HL-60/S4 treated with retinoic acid at 250 ng/mL for 4 days and 3 days (cell line): ENCODE measurements around the gene NAT14.

Source experiments
- in situ Hi-C: fragments of 300-500 bp; cut with MboI; formaldehyde crosslinking; loops from 2 replicates; pipeline ENCODE4 v1.7.0; 2022; ENCODE audit warnings: low sequenced_read_pairs

NAT14 gene

DNA sequence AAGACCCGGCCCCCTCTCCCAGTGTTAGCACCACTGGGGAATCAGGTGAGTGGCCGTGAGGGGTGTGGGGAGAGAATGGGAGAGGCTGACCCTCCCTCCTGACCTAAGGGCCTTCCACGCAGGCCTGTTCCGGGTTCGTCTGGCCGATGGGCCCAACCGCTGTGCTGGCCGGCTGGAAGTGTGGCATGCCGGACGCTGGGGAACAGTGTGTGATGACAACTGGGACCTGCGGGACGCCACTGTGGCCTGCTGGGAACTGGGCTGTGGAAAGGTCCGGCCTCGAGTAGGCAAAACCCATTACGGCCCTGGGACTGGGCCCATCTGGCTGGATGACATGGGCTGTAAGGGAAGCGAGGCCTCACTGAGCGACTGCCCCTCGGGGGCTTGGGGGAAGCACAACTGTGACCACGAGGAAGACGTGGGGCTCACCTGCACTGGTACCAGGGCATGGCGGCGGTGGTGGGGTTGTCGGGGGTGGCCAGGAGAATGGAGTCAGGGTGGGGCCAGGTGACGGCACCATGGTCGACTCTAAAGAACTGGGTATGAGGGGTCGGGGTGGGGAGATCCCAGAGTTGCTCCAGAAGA is 15.5 kb downstream of the NAT14 start:
- in situ Hi-C loops: no loop called here

DNA sequence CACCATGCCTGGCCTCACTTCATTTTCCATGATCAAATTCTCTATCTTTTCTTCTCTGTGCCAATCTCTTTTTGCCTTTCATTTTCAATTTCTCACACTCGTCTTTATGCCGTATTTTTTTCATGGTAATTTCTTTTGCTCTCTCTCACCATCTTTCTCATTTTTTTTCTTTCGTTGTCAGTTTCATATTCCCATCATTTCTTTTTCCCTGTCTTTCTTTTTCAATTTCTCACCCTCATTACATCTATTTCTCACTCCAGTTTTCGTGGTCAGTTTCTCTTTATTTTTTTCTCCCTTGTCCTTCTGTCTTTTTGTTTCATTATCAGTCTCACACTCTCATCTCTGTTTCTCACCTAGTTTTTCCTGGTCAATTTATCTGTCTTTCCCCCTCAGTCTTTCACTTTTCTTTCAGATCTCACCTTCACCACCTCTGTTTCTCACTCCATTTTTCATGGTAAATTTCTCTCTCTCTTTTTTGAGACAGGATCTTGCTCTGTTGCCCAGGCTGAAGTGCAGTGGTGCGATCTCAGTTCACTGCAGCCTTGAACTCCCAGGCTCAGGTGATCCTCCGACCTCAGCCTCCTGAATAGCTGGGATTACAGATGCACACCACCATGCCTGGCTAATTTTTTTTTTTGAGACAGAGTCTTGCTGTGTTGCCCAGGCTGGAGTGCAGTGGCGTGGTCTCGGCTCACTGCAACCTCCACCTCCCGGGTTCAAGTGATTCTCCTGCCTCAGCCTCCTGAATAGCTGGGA is 17.4 kb downstream of the NAT14 start:
- in situ Hi-C loops: no loop called here

GRCh38 chr19:55503157-55503501 is 18.1 kb downstream of the NAT14 start:
- in situ Hi-C loops: no loop called here

GRCh38 chr19:55503502-55504251 is 18.7 kb downstream of the NAT14 start:
- in situ Hi-C loops: no loop called here

DNA sequence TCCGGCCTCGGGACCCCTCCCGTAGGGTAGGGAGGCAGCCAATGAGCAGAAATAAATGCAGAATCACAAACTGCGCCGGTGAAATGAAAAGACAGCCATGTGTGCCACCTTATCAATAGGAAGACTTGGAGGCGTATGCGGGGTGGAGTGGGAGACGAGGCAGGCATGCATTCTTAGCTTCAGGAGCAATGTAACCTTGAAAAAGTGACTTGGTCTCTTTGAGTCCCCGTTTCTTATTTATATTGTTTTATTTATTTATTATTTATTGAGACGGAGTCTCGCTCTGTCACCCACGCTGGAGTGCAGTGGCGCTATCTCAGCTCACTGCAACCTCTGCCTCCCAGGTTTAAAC is 19.2 kb downstream of the NAT14 start:
- in situ Hi-C loops: no loop called here

DNA sequence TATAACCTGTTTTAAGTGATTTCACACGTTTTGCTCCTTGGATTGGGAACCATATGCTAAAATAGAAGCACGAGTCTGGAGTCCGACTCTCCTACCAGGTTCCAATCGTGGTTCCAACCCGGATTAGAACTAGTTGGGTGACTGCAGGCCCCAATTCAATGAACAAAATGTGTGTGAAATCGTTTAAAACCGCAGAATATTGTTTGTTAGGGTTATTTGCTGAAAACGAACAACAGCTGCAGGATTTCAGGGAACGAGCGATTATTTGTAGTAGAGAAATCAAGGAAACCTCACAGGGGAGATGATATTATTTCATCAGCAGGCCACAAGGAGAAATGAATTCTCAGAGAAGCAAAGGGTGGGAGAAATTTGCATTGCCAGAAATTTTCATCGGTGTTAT is 20.0 kb downstream of the NAT14 start:
- in situ Hi-C loops: no loop called here

GRCh38 chr19:55508120-55508519 is 23.1 kb downstream of the NAT14 start:
- in situ Hi-C loops: no loop called here

GRCh38 chr19:55516878-55517620 is 32.1 kb downstream of the NAT14 start:
- in situ Hi-C loops: loop anchor here (10.0 kb wide), 1 partner anchor 108 kb away; the partner anchor contains the start of gene ZNF784

DNA sequence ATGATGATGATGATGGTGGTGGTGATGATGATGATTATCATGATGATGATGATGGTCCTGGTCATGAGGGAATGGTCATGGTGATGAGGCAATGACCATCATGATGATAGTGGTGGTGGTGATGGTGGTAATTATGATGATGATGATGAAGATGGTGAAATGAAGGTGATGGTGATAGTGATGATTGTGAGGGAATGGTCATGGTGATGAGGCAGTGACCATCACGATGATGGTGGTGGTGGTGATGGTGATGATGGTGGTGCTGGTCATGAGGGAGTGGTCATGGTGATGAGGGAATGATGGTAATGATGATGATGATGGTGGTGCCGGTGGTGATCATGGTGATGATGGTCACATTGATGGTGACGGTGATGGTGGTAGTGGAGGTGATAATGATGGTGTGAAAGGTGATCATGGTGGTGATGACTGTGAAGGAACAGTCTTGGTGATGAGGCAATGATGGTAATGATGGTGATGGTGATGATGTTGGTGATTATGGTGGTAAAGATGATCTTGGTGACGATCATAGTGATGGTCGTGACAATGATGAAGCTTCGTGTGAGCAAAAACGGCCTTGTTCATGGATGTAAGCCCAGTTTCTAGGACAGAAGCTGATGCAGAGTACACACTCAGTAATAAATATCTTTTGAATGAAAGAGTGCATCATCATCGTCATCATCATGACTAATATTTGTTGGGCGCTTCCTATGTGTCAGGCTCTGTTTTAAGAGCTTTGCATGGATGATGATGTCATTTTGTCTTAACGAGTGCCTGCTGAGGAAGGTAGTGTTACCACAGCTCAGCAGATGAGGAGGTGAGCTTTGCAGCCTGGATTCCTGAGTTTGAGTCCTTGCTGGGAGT is 34.7 kb downstream of the NAT14 start:
- in situ Hi-C loops: loop anchor here (10.0 kb wide), 1 partner anchor 105 kb away; the partner anchor contains the start of gene ZNF784

DNA sequence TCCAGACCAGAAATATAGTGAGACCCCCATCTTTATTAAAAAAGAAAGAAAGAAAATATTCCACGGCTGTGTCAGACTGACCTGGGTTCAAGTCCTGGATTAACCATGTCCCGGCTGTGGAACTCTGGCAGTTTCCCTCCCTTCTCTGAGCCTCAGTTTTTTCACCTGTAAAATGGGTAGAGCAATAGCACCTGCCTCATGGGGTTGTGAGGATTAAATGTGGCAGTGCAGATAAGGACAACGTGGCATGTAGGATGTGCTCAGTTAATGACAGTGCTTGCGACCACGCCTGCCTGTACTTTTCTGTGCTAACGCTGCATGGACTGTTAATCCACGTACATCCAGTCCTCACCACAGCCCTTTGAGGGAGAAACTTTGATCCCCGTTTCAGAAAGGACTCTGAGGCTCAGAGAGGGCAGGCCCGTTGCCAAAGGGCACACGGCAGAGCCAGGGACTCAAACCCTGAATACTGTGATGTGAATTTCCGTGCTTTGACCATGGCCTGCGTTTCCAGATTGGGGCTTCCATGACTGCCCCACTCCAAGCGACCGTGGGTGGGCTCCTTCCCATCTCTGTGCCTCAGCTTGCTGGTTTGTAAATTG is 35.8 kb downstream of the NAT14 start:
- in situ Hi-C loops: no loop called here

DNA sequence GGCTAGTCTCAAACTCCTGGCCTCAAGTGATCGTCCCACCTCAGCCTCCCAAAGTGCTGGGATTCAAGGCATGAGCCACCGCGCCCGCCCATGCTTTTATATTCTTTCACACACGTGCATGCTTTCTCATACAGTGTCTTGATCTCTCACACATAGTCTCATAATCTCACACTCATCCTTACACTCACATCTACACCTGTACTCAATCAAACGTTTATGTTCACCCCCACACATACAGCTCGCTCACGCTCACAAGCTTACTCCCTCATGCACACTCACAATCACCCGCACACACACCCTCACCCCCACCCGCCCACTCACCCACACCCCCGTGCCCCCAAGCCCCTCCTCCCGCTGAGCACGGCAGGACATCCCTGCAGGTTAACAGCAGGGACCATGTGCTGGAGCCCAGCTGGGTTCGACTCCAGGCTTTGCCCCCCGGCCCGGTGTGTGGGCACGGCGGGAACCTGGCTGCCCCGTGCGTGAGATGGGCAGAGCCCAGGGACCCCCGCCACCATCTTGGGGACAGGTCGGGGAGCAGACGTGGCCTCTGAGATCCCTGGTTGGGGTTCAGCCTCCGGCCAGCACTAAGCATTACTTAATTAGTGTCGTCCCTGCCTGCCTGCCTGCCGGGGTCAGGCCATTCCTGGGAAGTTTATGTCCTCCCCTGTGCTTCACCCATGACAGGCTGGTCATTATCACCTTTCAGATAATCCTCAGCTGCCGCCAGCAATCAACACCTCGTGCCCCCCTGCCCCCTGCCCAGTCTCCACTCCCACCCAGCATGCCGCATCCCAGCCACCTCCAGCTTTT is 40.5 kb downstream of the NAT14 start:
- in situ Hi-C loops: no loop called here

DNA sequence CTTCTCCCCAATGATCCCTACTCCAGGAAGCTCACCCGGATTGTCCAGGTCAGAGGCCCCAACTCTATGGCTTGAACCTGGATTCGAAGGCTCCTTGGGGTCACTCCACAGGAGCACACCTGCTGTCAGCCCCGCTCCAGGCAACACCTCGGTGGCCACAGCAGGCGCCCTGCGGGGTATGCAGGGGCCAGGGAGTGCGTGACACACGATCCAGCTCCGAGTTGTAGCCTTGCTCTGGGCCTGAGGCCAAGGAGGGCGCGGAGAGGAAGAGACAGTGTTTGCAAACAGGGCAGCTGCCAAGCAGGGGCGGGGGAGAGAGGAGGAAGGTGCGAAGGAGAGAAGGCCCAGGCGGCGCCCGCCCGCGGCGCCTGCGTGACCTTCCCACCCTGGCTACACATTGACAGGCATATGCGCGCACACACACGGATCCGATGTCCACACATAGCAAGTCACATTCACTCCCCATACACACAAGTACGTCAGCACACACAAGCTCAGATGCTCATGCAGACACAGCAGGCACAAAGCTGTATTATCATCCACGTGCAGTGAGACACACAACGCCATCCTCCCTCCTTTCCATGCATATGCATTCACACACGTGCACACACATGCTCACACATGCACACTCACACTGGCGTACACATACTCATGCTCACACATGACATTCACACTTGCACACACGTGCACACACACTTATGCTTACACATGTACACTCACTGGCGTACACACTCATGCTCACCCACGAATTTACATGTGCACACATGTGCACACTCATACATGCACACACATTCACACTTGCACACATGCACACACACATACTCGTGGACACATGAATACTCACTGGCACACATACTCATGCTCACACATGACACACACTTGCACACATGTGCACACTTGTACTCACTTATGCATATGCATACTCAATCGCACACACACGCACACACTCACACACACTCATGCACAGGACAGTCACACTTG is 41.5 kb downstream of the NAT14 start:
- in situ Hi-C loops: no loop called here

GRCh38 chr19:55527197-55528029 is 42.4 kb downstream of the NAT14 start:
- in situ Hi-C loops: no loop called here

GRCh38 chr19:55528030-55528803 is 43.2 kb downstream of the NAT14 start:
- in situ Hi-C loops: no loop called here

DNA sequence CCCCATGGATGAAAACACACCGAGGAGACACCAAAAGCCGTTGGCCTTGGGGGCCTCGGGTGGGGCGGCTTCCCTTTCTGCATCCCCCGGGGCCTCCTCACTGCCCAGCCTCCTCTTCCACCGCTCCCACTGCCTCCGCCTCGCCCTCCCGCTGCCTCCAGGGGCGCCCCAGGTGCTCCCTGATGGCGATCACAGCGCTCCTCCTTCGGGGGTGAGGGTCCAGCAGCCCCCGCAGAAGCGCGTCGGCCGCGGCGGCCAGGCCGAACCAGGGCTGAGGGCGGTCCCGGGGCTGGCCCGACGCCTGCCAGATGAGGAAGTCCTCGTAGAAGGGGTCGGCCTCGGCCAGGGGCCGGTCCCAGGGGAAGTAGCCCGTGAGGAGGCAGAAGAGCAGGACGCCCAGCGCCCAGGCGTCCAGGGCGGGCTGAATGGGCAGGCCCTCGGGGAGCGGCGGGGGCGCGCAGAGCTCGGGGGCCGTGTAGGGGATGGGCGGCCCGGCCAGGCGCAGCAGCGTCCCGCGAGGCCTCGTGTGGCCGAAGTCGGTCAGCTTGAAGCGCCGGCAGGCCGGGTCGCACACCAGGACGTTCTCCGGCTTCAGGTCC is 44.7 kb downstream of the NAT14 start:
- in situ Hi-C loops: no loop called here

- in situ Hi-C loops: no loop called here
These were observed 46.0 kb downstream of the NAT14 start for GRCh38 chr19:55530996-55531395.
